ENCODE data around the gene AUNIP. TPM values are rescaled to one million over a fixed set of nuclear protein-coding genes. Genes with fewer than 3 reads are reported as not detected.

AUNIP gene
- total and polyA plus RNA-seq, 2 of the 8 experiments (the other 6 are each of a cell fraction or from before 2014, with no cell fraction given) = 18.6 to 23.2 TPM

DNA sequence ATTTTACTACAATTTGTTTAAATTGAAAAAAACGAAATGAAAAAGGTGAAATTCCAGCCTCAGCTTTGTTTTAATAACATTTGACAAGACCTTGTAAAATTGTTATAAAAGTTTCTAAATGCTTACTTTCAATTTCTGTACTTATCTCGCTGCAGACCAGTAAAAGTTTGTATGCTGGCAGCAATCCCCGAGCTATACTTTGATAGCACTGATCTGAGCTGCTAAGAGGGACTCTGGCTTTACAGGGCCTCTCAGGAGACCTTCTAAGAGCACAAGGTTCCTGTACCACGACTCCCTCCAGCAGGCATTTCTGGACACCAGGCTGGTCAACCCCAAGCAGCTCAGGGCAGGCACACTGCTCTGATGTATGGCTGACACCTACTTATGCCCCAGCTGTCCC lies 33.9 kb upstream of the AUNIP start (continued):
- TF ChIP-seq CEBPB (IDR thresholded peaks at IDR 0.05; ENCODE audit: low read depth, low read length) (no peak), HDAC2 (IDR thresholded peaks at IDR 0.05; ENCODE audit: borderline replicate concordance in 1 of 2, low read depth in 2 of 2, low read length in 2 of 2) (no peak)

All from H1 (cell line).